ENCODE results near the gene C1RL. TPM values are rescaled to one million over a fixed set of nuclear protein-coding genes. Genes with fewer than 3 reads are reported as not detected.
A peak's percentile ranks its signal among the peaks of the same experiment; 100 is the strongest.

The C1RL gene
- total and polyA plus RNA-seq, 2 of the 4 experiments (the other 2 are of a cell fraction): 9.1 to 12.3 TPM

- Histone ChIP-seq H3K9ac (ENCODE audit: low read depth, low read length) (no peak overlapping the region), H4K91ac (ENCODE audit: insufficient read depth, low read depth, low read length) (no peak overlapping the region), H3K14ac (replicated peaks; ENCODE audit: low read depth, low read length) (no peak overlapping the region), H3K27ac (ENCODE audit: insufficient read depth, low read length) (no peak overlapping the region), H4K5ac (ENCODE audit: low read depth, low read length) (no peak overlapping the region), H3K4me1 (ENCODE audit: control insufficient read depth, insufficient read depth, low read length) (peaks cover 2% of the 10 kb centered on the region; the same call in 1 of the 2 replicates), H4K20me1 (ENCODE audit: insufficient read depth, low read length) (0 out of 2 replicates have a peak, but pooled peaks cover 3% of the 10 kb centered on the region), H3K18ac (ENCODE audit: low read depth, low read length) (no peak overlapping the region), H2AFZ (replicated peaks; ENCODE audit: low read length, poor library complexity) (no peak overlapping the region), H2AK9ac (replicated peaks; ENCODE audit: low read depth, low read length, poor library complexity) (no peak overlapping the region), H3K4ac (ENCODE audit: low read depth, low read length) (no peak overlapping the region), H3K4me2 (ENCODE audit: low read depth, low read length) (no peak overlapping the region), H2BK15ac (ENCODE audit: low read depth, low read length) (no peak overlapping the region), H3K9me1 (ENCODE audit: insufficient read depth, low read length) (no peaks in the 10 kb centered on the region), H3K79me1 (ENCODE audit: low read depth in 1 of 2, low read length in 2 of 2) (no peaks in the 10 kb centered on the region), H2BK20ac (ENCODE audit: low read depth, low read length) (no peak overlapping the region), H3K9me3 (ENCODE audit: control insufficient read depth, insufficient read depth, low read length) (no peaks in the 10 kb centered on the region), H2BK5ac (ENCODE audit: low read depth, low read length, poor library complexity, severe bottlenecking) (no peak overlapping the region), H3K56ac (ENCODE audit: extremely low read depth, insufficient read depth, low read length) (no peak overlapping the region), H3K23ac (ENCODE audit: low read depth, low read length) (0 out of 2 replicates have a peak overlapping the region, but pooled peaks have one; percentile 7), H2AK5ac (ENCODE audit: low read depth, low read length) (no peak overlapping the region), H3K36me3 (ENCODE audit: control insufficient read depth, insufficient read depth, low read length) (peaks cover 50% of the 10 kb centered on the region), H4K8ac (ENCODE audit: low read depth in 2 of 2, low read length in 2 of 2) (no peak overlapping the region), H3K4me3 (ENCODE audit: insufficient read depth, low read depth, low read length) (no peak overlapping the region), H3K27me3 (ENCODE audit: control insufficient read depth, insufficient read depth, low read length) (no peaks in the 10 kb centered on the region), H2BK120ac (ENCODE audit: low read depth, low read length) (no peak overlapping the region)
- intact Hi-C loops (cut with micrococcal nuclease) (no loop called here), in situ Hi-C loops (cut with MboI; ENCODE audit: low sequenced_read_pairs) (no loop called here), dilution Hi-C loops (cut with HindIII; ENCODE audit: low sequenced_read_pairs, unreplicated experiment) (no loop called here)
- 94% methylated on average over 3 of the region's 7 CpGs; no CpG with 5 or more reads in 1 of the 2 experiments for WGBS, 2 experiments (ENCODE audit: extremely low coverage in 2 of 2, insufficient read length in 1 of 2)
- no peak for ATAC-seq (ENCODE audit: low read depth)
- no peak for DNase-seq
- TF ChIP-seq POLR2A (IDR thresholded peaks at IDR 0.05; ENCODE audit: low read depth, low read length): no peak
- TF ChIP-seq SMC3 (IDR thresholded peaks at IDR 0.05; ENCODE audit: low read depth, low read length): no peak
- no peak for TF ChIP-seq ELK1 (IDR thresholded peaks at IDR 0.05; ENCODE audit: borderline replicate concordance, low read depth, low read length)
- TF ChIP-seq RCOR1 (IDR thresholded peaks at IDR 0.05; ENCODE audit: insufficient replicate concordance, low read length): no peak
- TF ChIP-seq CEBPB (IDR thresholded peaks at IDR 0.05; ENCODE audit: low read depth, low read length): no peak
- no peak for TF ChIP-seq NFE2L2 (IDR thresholded peaks at IDR 0.05; ENCODE audit: low read depth, low read length)
- TF ChIP-seq RFX5 (IDR thresholded peaks at IDR 0.05; ENCODE audit: low read depth, low read length): no peak
- CTCF ChIA-PET: interaction anchor here (0.7 to 1.6 kb wide), 2 partner anchors 15 to 199 kb away, joined by 3 to 5 read pairs; no protein-coding TSS in a partner anchor
- BruUV-seq (replicated peaks): no TSS peak
- POLR2A ChIA-PET (ENCODE audit: unreplicated experiment): interaction anchor here (0.6 kb wide), 1 partner anchor 20 kb away, joined by 6 read pairs; no protein-coding TSS in a partner anchor
These were observed 37.2 kb upstream of the C1RL start for GRCh38 chr12:7146228-7146627.

Measured in IMR-90 (cell line).